ENCODE measurements around the gene LRRC59. TPM values are rescaled to one million over a fixed set of nuclear protein-coding genes. Genes with fewer than 3 reads are reported as not detected.

LRRC59 gene
- total RNA-seq, 1 experiment from 2014 or later: 106 TPM

GRCh38 chr17:50440172-50440837, 43.0 kb upstream of the LRRC59 start:
- Histone ChIP-seq H3K4me1 (ENCODE audit: insufficient read depth, low read length) (no peaks in the 10 kb centered on the region), H4K20me1 (ENCODE audit: control insufficient read depth, insufficient read depth, insufficient read length) (no peaks in the 10 kb centered on the region), H3K79me1 (ENCODE audit: insufficient read depth, low read depth, low read length, poor library complexity, severe bottlenecking) (no peaks in the 10 kb centered on the region), H2BK120ac (ENCODE audit: low read depth, low read length, poor library complexity, severe bottlenecking) (no peak overlapping the region), H4K91ac (ENCODE audit: insufficient read length, low read depth, low read length) (no peak overlapping the region), H2BK5ac (ENCODE audit: insufficient read length, low read length) (no peak overlapping the region), H3K56ac (ENCODE audit: insufficient read length, low read depth, low read length) (no peak overlapping the region), H2BK20ac (ENCODE audit: low read depth, low read length, poor library complexity, severe bottlenecking) (no peak overlapping the region), H3T11ph (ENCODE audit: low read length) (no peak overlapping the region), H2AK5ac (ENCODE audit: insufficient read length, low read length) (no peak overlapping the region), H3K23ac (ENCODE audit: insufficient read length, low read depth, low read length) (no peak overlapping the region), H4K5ac (ENCODE audit: insufficient read length, low read depth, low read length) (no peak overlapping the region), H3K4me2 (ENCODE audit: insufficient read depth, insufficient read length, low read length) (no peak overlapping the region), H2AFZ (ENCODE audit: low read length) (no peak overlapping the region), H3K27ac (ENCODE audit: insufficient read length, low read depth, low read length) (no peak overlapping the region), H2BK15ac (ENCODE audit: low read depth, low read length) (no peak overlapping the region), H3K9ac (ENCODE audit: extremely low read depth, insufficient read length, low read length) (no peak overlapping the region), H3K18ac (ENCODE audit: insufficient read length, low read depth, low read length) (no peak overlapping the region), H3K79me2 (ENCODE audit: insufficient read depth, low read length) (no peaks in the 10 kb centered on the region), H3K27me3 (ENCODE audit: insufficient read depth, low read length) (no peaks in the 10 kb centered on the region), H3K4ac (ENCODE audit: low read depth, low read length) (no peak overlapping the region), H4K8ac (replicated peaks; ENCODE audit: insufficient read length, low read depth, low read length) (no peak overlapping the region), H3K14ac (ENCODE audit: insufficient read depth, low read length) (no peak overlapping the region), H3K23me2 (ENCODE audit: insufficient read length, low read depth, low read length, poor library complexity, severe bottlenecking) (no peaks in the 10 kb centered on the region), H3K9me3 (ENCODE audit: control insufficient read depth, low read depth, low read length) (no peaks in the 10 kb centered on the region), H2BK12ac (ENCODE audit: insufficient read length, low read depth, low read length) (no peak overlapping the region)
- no peaks in the 10 kb centered on the region for H3K9me3 Mint-ChIP-seq
- whole genome bisulfite sequencing (ENCODE audit: extremely low coverage, insufficient read length, low lambda C conversion rate): no CpG with 5 or more reads among the region's 4 CpGs
- no peaks in the 10 kb centered on the region for H3K27me3 Mint-ChIP-seq (ENCODE audit: low read depth)
- peaks cover 11 to 12% of the 10 kb centered on the region in 2 experiments for H3K4me1 Mint-ChIP-seq
- peak overlapping the region in 1 of 3 experiments; percentile 73; a peak in 1 of 7 replicates for H3K27ac Mint-ChIP-seq
- no peaks in the 10 kb centered on the region for H3K36me3 Mint-ChIP-seq (ENCODE audit: insufficient read depth in 1 of 3, low read depth in 3 of 3)
- DNase-seq: no peak
- TF ChIP-seq CTCF (conservative IDR thresholded peaks at IDR 0.05): no peak
- no peak overlapping the region for H3K4me3 Mint-ChIP-seq
